Astrocyte (in vitro differentiated cells and primary cell): ENCODE results near the gene PAPLN. TPM values are rescaled to one million over a fixed set of nuclear protein-coding genes. Genes with fewer than 3 reads are reported as not detected.

Experiments used
- DNase-seq: peaks from one replicate; pipeline ENCODE4 v3.0.0-alpha.2; 2010; ENCODE audit warnings: low read depth
- FAIRE-seq: peaks from 2 replicates; lab custom pipeline; 2011; peaks lifted over from hg19 to GRCh38; lab: Jason Lieb, UNC
- H2AFZ ChIP-seq: 2 replicates; pipeline ENCODE4 v1.6.0; 2012; ENCODE audit warnings: low read depth, low read length, inconsistent platforms
- H3K27ac ChIP-seq: 2 replicates; pipeline ENCODE4 v1.5.1; 2011; ENCODE audit warnings: low read depth, low read length, inconsistent platforms
- H3K27me3 ChIP-seq: 2 replicates; pipeline ENCODE4 v1.6.0; 2011; ENCODE audit warnings: low read length, inconsistent platforms; ENCODE audit not compliant: insufficient read depth
- H3K36me3 ChIP-seq: 2 replicates; pipeline ENCODE4 v1.5.1; 2011; ENCODE audit warnings: low read length, inconsistent platforms; ENCODE audit not compliant: insufficient read depth
- H3K4me1 ChIP-seq: 2 replicates; pipeline ENCODE4 v1.5.1; 2011; ENCODE audit warnings: low read length, inconsistent platforms; ENCODE audit not compliant: insufficient read depth
- H3K4me2 ChIP-seq: 2 replicates; pipeline ENCODE4 v1.6.0; 2012; ENCODE audit warnings: low read length, inconsistent platforms
- H3K4me3 ChIP-seq: 2 replicates; pipeline ENCODE4 v1.5.1; 2011; ENCODE audit warnings: low read depth, mild to moderate bottlenecking, low read length, inconsistent platforms; ENCODE audit not compliant: insufficient read depth
- H3K79me2 ChIP-seq: 2 replicates; pipeline ENCODE4 v1.6.0; 2012; ENCODE audit warnings: mild to moderate bottlenecking, low read length, inconsistent platforms; ENCODE audit not compliant: insufficient read depth
- H3K9ac ChIP-seq: 2 replicates; pipeline ENCODE4 v1.6.0; 2012; ENCODE audit warnings: mild to moderate bottlenecking, low read length, inconsistent platforms
- H3K9me3 ChIP-seq: 2 replicates; pipeline ENCODE4 v1.5.1; 2012; ENCODE audit warnings: low read depth, mild to moderate bottlenecking, low read length, inconsistent platforms; ENCODE audit not compliant: insufficient read depth
- H4K20me1 ChIP-seq: 2 replicates; pipeline ENCODE4 v1.6.0; 2012; ENCODE audit warnings: low read length, inconsistent platforms; ENCODE audit not compliant: insufficient read depth
- H3K27ac Mint-ChIP-seq: one replicate; pipeline ENCODE4 v1.8.0; 2021; ENCODE audit warnings: mild to moderate bottlenecking, mixed read lengths; ENCODE audit not compliant: unreplicated experiment
- H3K27me3 Mint-ChIP-seq: one replicate; pipeline ENCODE4 v1.8.0; 2021; ENCODE audit warnings: low read depth, mixed read lengths; ENCODE audit not compliant: unreplicated experiment
- H3K36me3 Mint-ChIP-seq: one replicate; pipeline ENCODE4 v1.8.0; 2021; ENCODE audit warnings: low read depth, mixed read lengths; ENCODE audit not compliant: unreplicated experiment
- H3K4me1 Mint-ChIP-seq: one replicate; pipeline ENCODE4 v1.8.0; 2021; ENCODE audit warnings: low read depth, mixed read lengths; ENCODE audit not compliant: unreplicated experiment
- H3K4me3 Mint-ChIP-seq: one replicate; pipeline ENCODE4 v1.8.0; 2021; ENCODE audit warnings: mild to moderate bottlenecking, moderate library complexity, mixed read lengths; ENCODE audit not compliant: unreplicated experiment
- H3K9me3 Mint-ChIP-seq: one replicate; pipeline ENCODE4 v1.8.0; 2021; ENCODE audit warnings: mild to moderate bottlenecking, mixed read lengths; ENCODE audit not compliant: unreplicated experiment
- CTCF ChIP-seq: IDR thresholded peaks from 2 replicates; pipeline ENCODE4 v1.5.1; 2011; ENCODE audit warnings: low read depth, mild to moderate bottlenecking, inconsistent platforms, low read length, moderate library complexity; ENCODE audit not compliant: insufficient read depth
- EZH2 ChIP-seq: IDR thresholded peaks from 2 replicates; pipeline ENCODE4 v1.6.1; 2012; ENCODE audit warnings: mild to moderate bottlenecking, low read length, inconsistent platforms; ENCODE audit not compliant: insufficient read depth
- total RNA-seq: library from RNA; stranded (reverse); gene quantifications from 2 replicates; pipeline ENCODE4 v1.2.1, GENCODE V29; 2021

PAPLN gene
- total RNA-seq, 1 donor from 2014 or later: 5.0 TPM

GRCh38 chr14:73273799-73274198 is 36.5 kb downstream of the PAPLN start:
- peaks cover 12% of the 10 kb centered on the region for H3K4me1 ChIP-seq
- H3K27ac Mint-ChIP-seq: no peak overlapping the region
- DNase-seq (no peak), FAIRE-seq (no peak)
- TF ChIP-seq CTCF (no peak), EZH2 (no peak)
- no peaks in the 10 kb centered on the region for H3K79me2 ChIP-seq
- no peak overlapping the region for H3K4me3 Mint-ChIP-seq
- no peaks in the 10 kb centered on the region for H3K4me1 Mint-ChIP-seq
- H2AFZ ChIP-seq: no peak overlapping the region
- H3K9me3 Mint-ChIP-seq: no peaks in the 10 kb centered on the region
- H3K4me3 ChIP-seq: no peak overlapping the region
- no peak overlapping the region for H3K9ac ChIP-seq
- H3K27me3 ChIP-seq: no peaks in the 10 kb centered on the region
- H4K20me1 ChIP-seq: peaks cover 4% of the 10 kb centered on the region
- no peak overlapping the region for H3K4me2 ChIP-seq
- no peaks in the 10 kb centered on the region for H3K9me3 ChIP-seq
- H3K36me3 ChIP-seq: peaks cover 22% of the 10 kb centered on the region
- H3K27me3 Mint-ChIP-seq: no peaks in the 10 kb centered on the region
- H3K27ac ChIP-seq: no peak overlapping the region
- H3K36me3 Mint-ChIP-seq: peaks cover 10% of the 10 kb centered on the region

GRCh38 chr14:73276836-73277235 is 39.5 kb downstream of the PAPLN start:
- DNase-seq: no peak

More at GRCh38 chr14:73276836-73277235, 39.5 kb downstream of the PAPLN start:
- FAIRE-seq: no peak
- H3K4me3 Mint-ChIP-seq: no peak overlapping the region
- no peak overlapping the region for H3K27ac Mint-ChIP-seq
- H3K9me3 Mint-ChIP-seq: no peaks in the 10 kb centered on the region
- Histone ChIP-seq H3K36me3 (peaks cover 37% of the 10 kb centered on the region), H3K4me2 (no peak overlapping the region), H3K79me2 (no peaks in the 10 kb centered on the region), H3K9me3 (no peaks in the 10 kb centered on the region), H2AFZ (no peak overlapping the region), H4K20me1 (peaks cover 6% of the 10 kb centered on the region), H3K9ac (no peak overlapping the region), H3K27me3 (no peaks in the 10 kb centered on the region), H3K4me1 (no peaks in the 10 kb centered on the region), H3K27ac (no peak overlapping the region), H3K4me3 (no peak overlapping the region)
- H3K4me1 Mint-ChIP-seq: peaks cover 5% of the 10 kb centered on the region
- peaks cover 11% of the 10 kb centered on the region for H3K36me3 Mint-ChIP-seq
- H3K27me3 Mint-ChIP-seq: no peaks in the 10 kb centered on the region
- TF ChIP-seq EZH2 (no peak), CTCF (no peak)
